Hepatocyte (in vitro differentiated cells): ENCODE results near the gene RIMS1.

Experiments
- EZH2 ChIP-seq: fragments of 200-600 bp; sonication (generic); IDR thresholded peaks from 2 replicates; pipeline ENCODE4 v1.6.1; 2016; ENCODE audit warnings: antibody characterized with exemption, mild to moderate bottlenecking, borderline replicate concordance
- TF ChIP-seq, protein P1 (sequence below): fragments of 200-600 bp; sonication (generic); IDR thresholded peaks from 2 replicates; pipeline ENCODE4 v1.5.1; 2016; ENCODE audit warnings: antibody characterized with exemption, mild to moderate bottlenecking; ENCODE audit not compliant: poor library complexity

GRCh38 chr6:72425003-72425681 is 538.8 kb downstream of the RIMS1 start:
- TF ChIP-seq EZH2 = no peak
- TF ChIP-seq, protein P1, sequence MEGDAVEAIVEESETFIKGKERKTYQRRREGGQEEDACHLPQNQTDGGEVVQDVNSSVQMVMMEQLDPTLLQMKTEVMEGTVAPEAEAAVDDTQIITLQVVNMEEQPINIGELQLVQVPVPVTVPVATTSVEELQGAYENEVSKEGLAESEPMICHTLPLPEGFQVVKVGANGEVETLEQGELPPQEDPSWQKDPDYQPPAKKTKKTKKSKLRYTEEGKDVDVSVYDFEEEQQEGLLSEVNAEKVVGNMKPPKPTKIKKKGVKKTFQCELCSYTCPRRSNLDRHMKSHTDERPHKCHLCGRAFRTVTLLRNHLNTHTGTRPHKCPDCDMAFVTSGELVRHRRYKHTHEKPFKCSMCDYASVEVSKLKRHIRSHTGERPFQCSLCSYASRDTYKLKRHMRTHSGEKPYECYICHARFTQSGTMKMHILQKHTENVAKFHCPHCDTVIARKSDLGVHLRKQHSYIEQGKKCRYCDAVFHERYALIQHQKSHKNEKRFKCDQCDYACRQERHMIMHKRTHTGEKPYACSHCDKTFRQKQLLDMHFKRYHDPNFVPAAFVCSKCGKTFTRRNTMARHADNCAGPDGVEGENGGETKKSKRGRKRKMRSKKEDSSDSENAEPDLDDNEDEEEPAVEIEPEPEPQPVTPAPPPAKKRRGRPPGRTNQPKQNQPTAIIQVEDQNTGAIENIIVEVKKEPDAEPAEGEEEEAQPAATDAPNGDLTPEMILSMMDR = no peak
